NCI-H146 (cell line): ENCODE data around the gene SERINC1.

Experiments
- DNase-seq: peaks from one replicate; lab custom pipeline; 2025; lab: John Stamatoyannopoulos, UW

Gene SERINC1

DNA sequence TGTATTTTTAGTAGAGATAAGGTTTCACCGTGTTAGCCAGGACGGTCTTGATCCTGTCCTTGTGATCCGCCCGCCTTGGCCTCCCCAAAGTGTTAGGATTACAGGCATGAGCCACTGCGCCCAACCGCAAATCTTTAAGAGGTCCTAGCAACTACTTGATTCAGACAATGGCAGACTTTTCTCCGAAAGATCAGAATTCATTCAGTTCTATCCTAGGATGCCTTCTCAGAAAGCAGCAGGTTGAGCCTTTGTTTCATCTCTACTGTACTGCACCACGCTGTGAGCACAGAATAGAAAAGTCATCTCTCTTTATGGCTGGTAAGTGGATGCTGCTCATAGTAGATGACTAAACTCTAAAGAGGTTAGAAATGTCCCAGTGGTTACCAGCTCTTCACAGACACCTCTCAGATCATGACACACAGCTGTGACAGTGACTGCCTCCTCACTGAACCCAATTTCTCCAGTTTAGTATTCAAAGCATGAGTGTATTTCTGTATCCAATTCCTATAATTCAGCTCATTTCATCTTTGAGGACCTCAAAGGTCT, 78.2 kb downstream of the SERINC1 start:
- peak; percentile 75 for DNase-seq
